Measurements from ENCODE around the gene MICALL2.

DNA sequence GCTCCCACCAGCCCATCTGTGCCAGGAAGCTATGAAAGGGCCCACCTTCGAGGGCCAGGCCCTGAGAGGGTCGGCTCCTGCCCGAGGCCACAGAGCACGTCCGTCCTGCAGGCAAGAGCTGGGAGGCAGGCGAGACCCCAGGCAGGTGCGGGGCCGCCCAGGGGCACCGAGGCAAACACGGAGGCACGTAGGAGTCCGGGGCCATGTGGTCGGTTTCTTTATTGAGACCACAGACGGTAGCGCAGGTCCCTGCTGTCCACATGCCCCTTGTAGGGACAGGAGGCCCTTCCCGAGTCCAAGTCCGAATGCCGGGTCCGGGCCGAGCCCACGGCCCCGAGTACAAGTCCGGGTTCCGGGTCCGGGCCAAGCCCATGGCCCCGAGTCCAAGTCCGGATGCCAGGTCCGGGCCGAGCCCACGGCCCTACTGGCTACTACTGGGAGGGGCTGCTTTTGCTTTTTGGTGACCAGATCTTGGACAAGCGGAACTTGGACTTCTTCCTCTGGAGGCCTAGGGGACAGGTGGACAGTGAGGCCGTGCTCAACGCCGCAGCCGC is 25.0 kb downstream of the MICALL2 start:
- TF ChIP-seq, protein P1, sequence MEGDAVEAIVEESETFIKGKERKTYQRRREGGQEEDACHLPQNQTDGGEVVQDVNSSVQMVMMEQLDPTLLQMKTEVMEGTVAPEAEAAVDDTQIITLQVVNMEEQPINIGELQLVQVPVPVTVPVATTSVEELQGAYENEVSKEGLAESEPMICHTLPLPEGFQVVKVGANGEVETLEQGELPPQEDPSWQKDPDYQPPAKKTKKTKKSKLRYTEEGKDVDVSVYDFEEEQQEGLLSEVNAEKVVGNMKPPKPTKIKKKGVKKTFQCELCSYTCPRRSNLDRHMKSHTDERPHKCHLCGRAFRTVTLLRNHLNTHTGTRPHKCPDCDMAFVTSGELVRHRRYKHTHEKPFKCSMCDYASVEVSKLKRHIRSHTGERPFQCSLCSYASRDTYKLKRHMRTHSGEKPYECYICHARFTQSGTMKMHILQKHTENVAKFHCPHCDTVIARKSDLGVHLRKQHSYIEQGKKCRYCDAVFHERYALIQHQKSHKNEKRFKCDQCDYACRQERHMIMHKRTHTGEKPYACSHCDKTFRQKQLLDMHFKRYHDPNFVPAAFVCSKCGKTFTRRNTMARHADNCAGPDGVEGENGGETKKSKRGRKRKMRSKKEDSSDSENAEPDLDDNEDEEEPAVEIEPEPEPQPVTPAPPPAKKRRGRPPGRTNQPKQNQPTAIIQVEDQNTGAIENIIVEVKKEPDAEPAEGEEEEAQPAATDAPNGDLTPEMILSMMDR (IDR thresholded peaks at IDR 0.05; ENCODE audit: insufficient read depth, low read length, poor library complexity, severe bottlenecking), result no peak
- TF ChIP-seq EZH2phosphoT487 (conservative IDR thresholded peaks at IDR 0.05; ENCODE audit: low read length), result no peak
